SH-SY5Y (cell line): ENCODE results near the gene LIMK1.

Experiments
- GATA2 ChIP-seq: IDR thresholded peaks from 2 replicates; pipeline ENCODE4 v1.6.1; 2011; ENCODE audit warnings: mild to moderate bottlenecking, low read depth, low read length
- GATA3 ChIP-seq: IDR thresholded peaks from 2 replicates; pipeline ENCODE4 v1.6.1; 2011; ENCODE audit warnings: low read depth, mild to moderate bottlenecking, low read length, moderate library complexity

- no peak for TF ChIP-seq GATA2
- no peak for TF ChIP-seq GATA3
These were observed 66.0 kb downstream of the LIMK1 start for GRCh38 chr7:74149603-74150002.
